Measurements from ENCODE around the gene SLC16A13. TPM values are rescaled to one million over a fixed set of nuclear protein-coding genes. Genes with fewer than 3 reads are reported as not detected.

The SLC16A13 gene
- total and polyA plus RNA-seq, 2 of the 8 experiments (the other 6 are each of a cell fraction or from before 2014, with no cell fraction given): 5.4 to 5.8 TPM

DNA sequence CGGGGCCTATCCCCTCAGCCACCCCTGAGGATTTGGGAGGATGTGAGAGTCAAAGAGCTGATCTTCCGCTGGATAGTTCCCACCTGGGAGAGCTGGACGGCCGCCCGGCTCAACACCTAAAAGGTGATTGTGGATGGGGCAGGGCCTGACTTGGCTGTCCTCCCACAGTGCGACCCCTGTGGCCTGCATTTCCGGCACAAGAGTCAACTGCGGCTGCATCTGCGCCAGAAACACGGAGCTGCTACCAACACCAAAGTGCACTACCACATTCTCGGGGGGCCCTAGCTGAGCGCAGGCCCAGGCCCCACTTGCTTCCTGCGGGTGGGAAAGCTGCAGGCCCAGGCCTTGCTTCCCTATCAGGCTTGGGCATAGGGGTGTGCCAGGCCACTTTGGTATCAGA is 8.5 kb upstream of the SLC16A13 start:
- H2BK15ac ChIP-seq (ENCODE audit: low read length): no peak overlapping the region
- no peak overlapping the region for H4K8ac ChIP-seq (ENCODE audit: extremely low read depth, insufficient read depth, low read length)
- peaks cover 9% of the 10 kb centered on the region for H3K23me2 ChIP-seq (ENCODE audit: low read depth, low read length)
- H3K4me3 ChIP-seq (ENCODE audit: extremely low read depth in 1 of 4, insufficient read depth in 2 of 4, low read depth in 3 of 4, low read length in 4 of 4): no peak overlapping the region
- H2BK5ac ChIP-seq (ENCODE audit: low read depth, low read length): no peak overlapping the region
- H3K36me3 ChIP-seq (ENCODE audit: control insufficient read depth in 2 of 4, insufficient read depth in 4 of 4, low read length in 3 of 4): peaks cover 0 to 8% (median 3%) of the 10 kb centered on the region in 4 experiments; a peak in 1 of 8 replicates
- no peaks in the 10 kb centered on the region for H4K20me1 ChIP-seq (replicated peaks in 1 of 2; ENCODE audit: control insufficient read depth in 1 of 2, insufficient read depth in 2 of 2, low read length in 2 of 2)
- no peak overlapping the region for H2AK5ac ChIP-seq (ENCODE audit: low read depth, low read length)
- H2BK20ac ChIP-seq (ENCODE audit: low read length): no peak overlapping the region
- DNase-seq (ENCODE audit: low read depth in 1 of 2, low spot score in 2 of 2): no peak
- no peak overlapping the region for H4K5ac ChIP-seq (ENCODE audit: insufficient read length, low read depth, low read length)
- peaks cover 0 to 10% (median 7%) of the 10 kb centered on the region in 4 experiments; a peak in 6 of 7 replicates for H3K27me3 ChIP-seq (replicated peaks in 1 of 4; ENCODE audit: control insufficient read depth in 3 of 4, extremely low read depth in 1 of 4, insufficient read depth in 3 of 4, low read length in 3 of 4)
- H3K27ac ChIP-seq (ENCODE audit: low read depth, low read length): no peak overlapping the region
- H3K79me2 ChIP-seq (ENCODE audit: control insufficient read depth in 1 of 2, insufficient read depth in 2 of 2, low read length in 2 of 2): no peaks in the 10 kb centered on the region
- no peak overlapping the region for H3K4ac ChIP-seq (replicated peaks; ENCODE audit: insufficient read length, low read depth, low read length)
- FAIRE-seq: no peak
- H3K79me1 ChIP-seq (ENCODE audit: low read depth, low read length): no peaks in the 10 kb centered on the region
- H3K4me1 ChIP-seq (replicated peaks in 1 of 4; ENCODE audit: control insufficient read depth in 3 of 4, insufficient read depth in 4 of 4, low read length in 3 of 4): peaks cover 0 to 2% (median 0%) of the 10 kb centered on the region in 4 experiments; a peak in 3 of 7 replicates
- ChIA-PET CTCF (ENCODE audit: partially characterized antibody) (interaction anchor here (0.6 to 1.3 kb wide), 5 partner anchors 11 to 214 kb away, joined by 3 to 4 read pairs (median 3); no protein-coding TSS in a partner anchor), POLR2A (ENCODE audit: partially characterized antibody) (interaction anchor here (0.9 to 1.6 kb wide), 3 partner anchors 8 to 255 kb away, joined by 4 to 6 read pairs (median 5); partner anchors contain the start of gene SLC16A13)
- H3K9me3 ChIP-seq (ENCODE audit: insufficient read depth in 2 of 2, low read depth in 1 of 2, low read length in 1 of 2): no peaks in the 10 kb centered on the region
- TF ChIP-seq BCL11A (IDR thresholded peaks at IDR 0.05; ENCODE audit: low read depth in 2 of 2, low read length in 2 of 2): no peak
- no peak overlapping the region for H3K18ac ChIP-seq (ENCODE audit: extremely low read depth, low read length)
- H2BK12ac ChIP-seq (ENCODE audit: low read depth, low read length): no peak overlapping the region
- no peak overlapping the region for H3K9ac ChIP-seq (replicated peaks in 1 of 4; ENCODE audit: extremely low read depth in 1 of 4, low read depth in 3 of 4, low read length in 3 of 4)
- H4K91ac ChIP-seq (replicated peaks; ENCODE audit: insufficient read length, low read length): no peak overlapping the region
- H3K23ac ChIP-seq (ENCODE audit: insufficient read length): no peak overlapping the region
- 91% methylated on average over 13 of the region's 13 CpGs; no CpG with 5 or more reads in 1 of the 2 experiments for WGBS, 2 experiments (ENCODE audit: extremely low coverage in 1 of 2, insufficient coverage in 1 of 2, insufficient read length in 1 of 2, insufficient replicate concordance in 2 of 2, low coverage in 1 of 2, low lambda C conversion rate in 2 of 2, missing lambda C conversion rate in 1 of 2)
- no peak overlapping the region for H3K14ac ChIP-seq (ENCODE audit: insufficient read length)
- no peak overlapping the region for H3K56ac ChIP-seq (replicated peaks; ENCODE audit: insufficient read length, low read depth, low read length)
- H3K4me2 ChIP-seq (ENCODE audit: insufficient read depth in 1 of 2, low read depth in 2 of 2, low read length in 2 of 2): no peak overlapping the region
- no peak overlapping the region for H2BK120ac ChIP-seq (replicated peaks; ENCODE audit: low read depth, low read length)
- H2AFZ ChIP-seq (ENCODE audit: low read length): no peak overlapping the region

Data from H1 (cell line).